SIG-M5 (cell line): ENCODE measurements around the gene ARAF.

ENCODE experiments used
- DNase-seq: peaks from one replicate; lab custom pipeline; 2025; lab: John Stamatoyannopoulos, UW

ARAF gene

DNA sequence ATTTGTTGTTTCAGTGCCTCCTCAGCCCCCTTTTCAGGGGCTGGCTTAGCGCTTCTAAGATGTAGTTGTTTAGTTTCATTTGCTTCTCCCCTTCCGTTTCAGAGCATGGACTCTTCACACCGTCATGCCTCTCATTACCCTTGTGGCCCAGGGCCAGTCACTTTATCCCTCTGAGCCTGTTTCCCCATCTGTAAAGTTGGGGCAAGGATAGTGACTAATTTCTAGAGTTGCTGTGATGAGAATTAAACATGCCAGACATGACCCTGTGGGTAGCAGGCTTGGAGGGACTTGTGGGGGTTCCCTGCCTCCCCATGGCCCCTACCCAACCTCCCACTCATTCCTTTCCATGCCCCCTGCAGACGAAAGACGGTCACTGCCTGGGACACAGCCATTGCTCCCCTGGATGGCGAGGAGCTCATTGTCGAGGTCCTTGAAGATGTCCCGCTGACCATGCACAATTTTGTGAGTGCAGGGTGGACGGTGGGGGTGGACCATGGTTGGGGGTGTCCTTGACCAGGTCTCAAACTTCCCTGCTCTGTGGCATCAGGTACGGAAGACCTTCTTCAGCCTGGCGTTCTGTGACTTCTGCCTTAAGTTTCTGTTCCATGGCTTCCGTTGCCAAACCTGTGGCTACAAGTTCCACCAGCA is 3.6 kb downstream of the ARAF start:
- no peak for DNase-seq

DNA sequence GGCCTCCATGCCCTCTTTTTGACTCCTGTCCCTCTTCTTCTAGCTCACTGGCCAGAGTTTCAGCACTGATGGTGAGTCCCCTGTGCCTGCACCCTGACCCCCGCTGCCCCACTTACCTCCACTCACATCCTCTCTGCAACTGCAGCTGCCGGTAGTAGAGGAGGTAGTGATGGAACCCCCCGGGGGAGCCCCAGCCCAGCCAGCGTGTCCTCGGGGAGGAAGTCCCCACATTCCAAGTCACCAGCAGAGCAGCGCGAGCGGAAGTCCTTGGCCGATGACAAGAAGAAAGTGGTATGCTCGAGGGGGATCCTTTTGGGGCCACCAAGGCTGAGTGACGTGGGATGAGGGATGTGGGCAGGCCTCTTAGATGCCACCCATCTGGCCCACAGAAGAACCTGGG is 5.8 kb downstream of the ARAF start:
- no peak for DNase-seq

DNA sequence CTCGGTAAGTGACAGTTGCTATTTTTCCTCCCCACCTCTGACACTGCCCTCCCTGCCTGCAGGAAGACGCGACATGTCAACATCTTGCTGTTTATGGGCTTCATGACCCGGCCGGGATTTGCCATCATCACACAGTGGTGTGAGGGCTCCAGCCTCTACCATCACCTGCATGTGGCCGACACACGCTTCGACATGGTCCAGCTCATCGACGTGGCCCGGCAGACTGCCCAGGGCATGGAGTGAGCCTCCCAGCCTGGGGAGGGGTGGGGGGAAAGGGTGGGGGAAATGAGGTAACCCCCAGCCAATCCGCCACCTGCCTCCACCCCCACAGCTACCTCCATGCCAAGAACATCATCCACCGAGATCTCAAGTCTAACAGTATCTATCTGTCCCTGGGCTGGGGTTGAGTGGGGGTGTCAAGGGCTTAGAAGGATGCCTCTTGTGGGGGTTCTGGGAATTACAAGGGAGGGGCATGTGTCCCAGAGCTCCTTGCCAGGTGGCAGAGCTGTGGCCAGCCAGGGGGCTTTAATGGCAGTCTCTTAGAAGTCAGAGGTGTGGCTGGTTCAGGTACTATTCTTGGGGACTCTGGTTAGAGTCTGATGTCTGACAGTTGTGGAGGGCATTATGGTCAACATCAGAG is 7.8 kb downstream of the ARAF start:
- no peak for DNase-seq

DNA sequence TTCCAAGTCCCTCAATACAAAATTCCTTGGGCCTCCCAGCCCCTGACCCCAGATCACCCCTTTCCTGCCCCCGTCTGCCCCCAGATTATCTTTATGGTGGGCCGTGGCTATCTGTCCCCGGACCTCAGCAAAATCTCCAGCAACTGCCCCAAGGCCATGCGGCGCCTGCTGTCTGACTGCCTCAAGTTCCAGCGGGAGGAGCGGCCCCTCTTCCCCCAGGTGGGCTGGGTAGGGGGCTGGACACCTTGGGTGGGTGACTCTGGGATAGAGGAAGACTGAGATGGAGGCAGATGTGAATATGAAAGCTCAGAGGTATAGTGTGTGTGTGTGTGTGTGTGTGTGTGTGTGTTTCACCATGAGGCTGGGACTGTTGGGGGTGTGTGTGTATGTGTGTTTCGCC is 9.8 kb downstream of the ARAF start:
- DNase-seq = no peak

DNA sequence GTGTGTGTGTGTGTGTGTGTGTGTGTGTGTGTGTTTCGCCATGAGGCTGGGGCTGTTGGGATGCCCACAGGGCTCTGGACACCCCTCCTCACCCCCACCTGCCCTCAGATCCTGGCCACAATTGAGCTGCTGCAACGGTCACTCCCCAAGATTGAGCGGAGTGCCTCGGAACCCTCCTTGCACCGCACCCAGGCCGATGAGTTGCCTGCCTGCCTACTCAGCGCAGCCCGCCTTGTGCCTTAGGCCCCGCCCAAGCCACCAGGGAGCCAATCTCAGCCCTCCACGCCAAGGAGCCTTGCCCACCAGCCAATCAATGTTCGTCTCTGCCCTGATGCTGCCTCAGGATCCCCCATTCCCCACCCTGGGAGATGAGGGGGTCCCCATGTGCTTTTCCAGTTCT is 10.2 kb downstream of the ARAF start:
- no peak for DNase-seq

DNA sequence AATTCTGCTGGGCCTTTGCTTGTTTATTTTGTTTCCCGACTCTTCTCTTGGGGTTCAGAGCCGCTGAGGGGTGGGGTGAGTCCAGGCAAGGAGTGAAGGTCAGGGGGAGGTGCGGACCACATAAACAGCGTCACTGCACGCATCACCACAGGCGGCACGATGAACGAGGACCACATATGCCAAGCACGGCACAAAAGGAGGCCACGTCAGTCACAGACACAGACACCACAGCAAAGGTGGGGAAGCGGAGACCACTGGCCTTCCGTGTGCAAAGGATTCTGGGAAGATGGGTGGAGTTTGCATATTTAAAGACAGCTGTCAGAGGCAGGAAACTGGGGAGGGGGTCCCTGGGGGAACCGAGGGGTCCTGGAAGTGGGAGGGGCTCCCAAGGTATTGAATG is 10.9 kb downstream of the ARAF start:
- no peak for DNase-seq

DNA sequence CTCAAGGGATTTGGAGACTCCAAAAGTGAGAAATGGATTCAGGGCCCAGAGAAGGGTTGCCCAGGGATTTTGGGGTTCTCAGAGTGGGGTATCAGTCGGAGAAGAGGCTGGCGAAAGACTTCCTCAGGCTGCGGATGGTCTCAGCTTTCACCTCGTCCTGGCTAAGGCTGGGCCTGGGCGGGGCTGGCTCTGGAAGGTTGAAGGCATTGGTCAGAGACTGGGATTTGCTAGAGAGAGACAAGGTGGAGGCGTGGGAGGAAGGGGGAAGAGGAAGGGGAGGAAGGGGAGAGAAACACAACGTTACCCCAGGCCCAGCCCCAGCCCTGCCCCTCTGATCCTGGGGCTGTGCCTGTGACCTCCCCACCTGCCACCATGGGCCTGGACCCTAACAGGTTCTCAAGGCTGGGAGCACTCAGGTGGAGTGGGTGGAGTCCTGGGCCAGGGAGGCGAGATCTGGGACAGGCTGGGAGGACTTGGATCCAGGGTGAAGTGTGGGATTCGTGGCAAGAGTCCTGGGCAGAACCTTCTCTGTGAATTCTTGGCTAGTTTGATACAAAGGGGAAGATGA is 11.9 kb downstream of the ARAF start:
- DNase-seq = no peak

DNA sequence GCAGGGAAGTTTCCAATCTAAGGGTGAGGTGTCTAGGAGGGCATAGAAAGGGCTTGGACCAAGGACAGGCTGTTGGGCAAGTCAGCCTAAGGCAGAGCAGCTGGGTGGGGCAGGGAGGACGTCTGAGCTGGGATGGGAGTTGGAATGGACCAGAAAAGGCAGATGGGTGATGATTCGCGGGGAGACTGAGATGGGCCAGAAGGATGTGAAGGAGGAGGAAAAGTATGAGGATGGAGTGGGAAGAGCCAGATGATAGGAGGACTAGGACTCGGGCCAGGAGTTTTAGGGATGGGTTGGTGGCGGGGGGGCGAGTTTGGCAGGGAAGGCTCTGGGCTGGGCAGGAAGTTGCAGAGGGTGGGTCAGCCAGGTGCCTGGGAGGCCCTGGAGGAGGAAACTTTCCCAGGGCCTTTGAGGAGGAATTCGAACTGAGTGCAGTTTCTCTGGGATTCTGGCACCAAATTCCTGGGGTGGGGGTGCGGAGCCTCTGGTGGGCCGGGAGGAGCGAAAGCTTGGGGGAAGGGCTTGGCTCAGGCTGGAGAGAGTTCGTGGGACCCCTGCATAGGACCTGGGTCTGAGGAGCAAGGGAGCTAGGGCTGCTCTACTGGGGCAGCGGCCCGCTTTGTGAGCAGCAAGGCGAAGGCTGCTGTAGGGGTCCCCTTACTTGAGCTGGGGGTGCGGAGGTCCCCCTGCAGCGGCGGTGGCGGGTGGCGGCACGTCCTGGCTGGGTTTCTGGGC is 12.5 kb downstream of the ARAF start:
- DNase-seq = no peak

DNA sequence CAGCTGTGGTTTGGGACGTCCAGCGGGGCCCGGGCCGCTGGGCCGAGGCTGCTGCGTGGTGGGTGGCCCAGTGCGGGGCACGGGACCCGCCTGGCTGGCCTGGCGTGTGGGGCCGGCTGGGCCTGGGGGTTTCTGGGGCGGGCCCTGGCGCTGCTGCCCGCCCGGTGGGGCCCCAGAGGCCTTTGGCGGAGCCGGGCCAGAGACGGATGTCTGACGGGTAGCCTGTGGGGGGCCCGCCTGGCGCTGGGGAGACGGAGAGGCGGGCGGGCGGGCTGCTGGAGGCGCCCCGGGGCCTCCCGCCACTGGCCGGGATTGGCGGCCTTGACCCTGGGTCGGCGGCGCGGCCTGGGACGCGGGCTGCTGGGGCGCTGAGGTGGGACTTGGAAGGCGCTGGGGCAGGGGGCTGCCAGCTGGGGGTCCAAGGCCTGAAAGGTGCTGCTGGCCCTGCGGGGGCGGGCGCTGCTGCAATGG is 13.1 kb downstream of the ARAF start:
- DNase-seq = no peak

DNA sequence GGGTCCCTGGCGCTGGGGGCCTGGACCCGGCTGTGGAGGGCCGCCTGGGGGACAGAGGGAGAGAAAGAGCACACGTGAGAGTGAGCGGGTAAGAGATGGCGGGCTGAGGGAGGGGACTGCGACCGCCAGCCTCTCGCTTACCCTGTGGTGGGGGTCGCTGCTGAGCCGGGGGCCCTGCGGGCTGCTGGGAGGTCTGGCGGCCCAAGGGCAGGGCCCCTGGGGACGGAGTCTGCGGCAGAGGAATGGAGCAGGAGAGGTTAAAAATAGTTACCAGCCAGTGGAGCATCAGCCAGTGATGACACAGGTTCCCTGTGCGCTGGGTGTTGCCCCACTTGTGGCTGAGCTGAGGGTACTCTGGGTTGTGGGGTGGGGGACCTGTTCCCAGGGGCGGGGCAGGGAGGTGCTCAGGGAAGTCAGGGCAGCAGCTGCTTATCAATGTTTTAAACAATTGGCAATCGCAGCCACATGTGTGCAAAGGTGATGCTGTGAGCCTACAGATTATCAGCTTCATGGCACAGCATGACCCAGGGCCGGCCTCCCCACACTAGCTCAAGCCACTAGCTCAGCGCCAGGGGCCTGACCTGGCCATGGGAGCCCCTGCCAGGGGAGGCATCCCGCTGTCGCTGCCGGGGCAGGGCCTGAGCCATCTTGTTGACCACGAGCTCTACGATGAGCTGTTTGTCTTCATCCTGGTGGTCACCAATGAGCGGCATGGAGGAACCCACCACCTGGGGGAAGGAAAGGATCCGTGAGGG is 13.7 kb downstream of the ARAF start:
- no peak for DNase-seq

DNA sequence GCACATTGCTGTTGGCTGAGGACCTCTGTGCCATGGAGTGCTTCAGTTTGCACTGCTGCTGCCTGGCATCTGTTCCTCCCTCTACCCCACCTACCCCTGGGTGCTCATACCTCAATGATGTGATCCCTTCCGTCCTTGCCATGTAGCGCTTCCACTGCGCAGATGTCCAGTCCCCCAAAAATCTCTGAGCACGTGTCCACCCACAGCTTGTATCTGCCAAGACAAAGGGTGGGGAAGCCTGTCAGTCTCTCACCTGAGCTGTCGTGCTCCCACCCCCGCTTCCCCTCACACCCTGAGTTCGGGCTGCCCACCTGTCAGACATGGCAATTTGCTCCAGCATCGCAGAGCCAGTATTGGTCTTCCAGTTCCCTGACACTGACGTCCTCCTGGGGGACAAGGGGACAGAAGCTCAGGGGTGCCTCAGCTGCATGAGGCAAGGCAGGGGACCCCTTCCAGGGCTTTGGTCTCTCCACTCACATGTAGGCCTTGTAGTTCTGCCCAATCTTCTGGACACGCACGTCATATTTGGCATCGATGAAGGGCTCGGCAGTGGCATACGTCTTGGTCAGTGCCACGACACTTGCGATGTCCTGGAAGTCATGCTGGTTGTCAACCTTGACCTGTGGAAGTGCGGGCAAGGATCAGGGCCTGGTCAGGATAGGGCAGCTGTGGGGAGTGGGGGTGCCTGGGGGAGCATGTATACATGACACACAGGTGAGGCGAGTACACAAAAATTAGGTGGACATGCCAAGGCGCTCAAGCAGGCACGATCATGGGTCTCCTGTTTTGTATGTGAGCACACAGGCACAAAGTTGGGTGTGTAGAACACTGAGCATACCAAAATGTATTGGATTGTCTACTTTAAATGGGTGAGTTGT is 15.3 kb downstream of the ARAF start:
- DNase-seq = no peak

DNA sequence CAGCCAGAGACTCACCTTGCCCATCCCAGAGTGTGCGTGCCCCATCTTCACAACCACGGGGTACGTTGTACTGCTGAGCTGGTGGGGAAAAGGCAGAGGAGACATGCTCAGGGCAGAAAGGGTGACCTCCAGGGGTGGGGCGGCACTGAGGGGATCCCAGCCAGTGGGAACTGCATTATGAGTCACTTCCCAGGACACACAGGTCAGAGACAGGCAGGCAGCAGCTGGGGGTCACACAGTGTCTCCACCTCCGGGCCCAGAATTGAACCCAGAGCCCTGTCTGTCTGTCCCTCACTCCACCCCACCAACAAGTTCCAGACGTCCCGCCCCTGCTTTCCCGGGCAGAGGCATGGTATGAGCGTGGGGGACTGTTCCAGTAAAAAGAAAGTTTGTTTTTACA is 16.4 kb downstream of the ARAF start:
- no peak for DNase-seq

DNA sequence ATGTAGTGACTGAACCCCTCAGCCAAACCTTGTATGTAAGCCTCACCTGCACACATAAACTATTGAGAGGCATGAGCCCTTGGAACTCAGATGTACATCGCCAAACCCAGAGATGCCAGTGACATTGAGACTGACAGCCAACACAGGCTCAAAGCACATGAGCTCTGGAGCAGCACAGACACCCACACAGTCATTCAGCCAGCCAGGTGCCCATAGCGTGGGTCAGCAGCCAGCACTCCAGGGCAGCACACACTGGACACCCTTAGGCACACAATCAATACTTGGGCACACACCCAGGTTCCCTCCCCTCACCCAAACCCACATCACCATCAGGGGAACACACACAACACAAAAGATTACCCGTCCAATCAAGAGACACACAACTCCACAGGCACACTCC is 16.9 kb downstream of the ARAF start:
- no peak for DNase-seq

DNA sequence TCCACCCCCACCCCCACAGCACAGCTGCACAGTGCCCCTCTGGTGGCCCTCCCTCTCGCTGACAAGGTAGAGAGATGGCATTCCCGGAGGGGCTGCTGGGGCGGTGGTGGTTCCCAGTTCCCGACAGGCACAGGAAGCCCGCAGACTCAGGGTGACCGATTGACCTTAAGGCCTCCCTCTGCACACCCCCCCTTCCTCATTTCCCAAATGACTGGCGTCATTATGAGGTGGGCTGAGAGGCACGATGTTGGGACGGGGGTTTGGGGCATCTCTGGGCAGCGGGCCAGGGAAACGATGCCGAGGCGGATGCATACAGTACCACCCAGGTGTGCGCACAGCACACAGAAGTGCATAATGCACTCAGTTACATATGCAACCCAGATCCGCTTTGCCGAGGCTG is 17.7 kb downstream of the ARAF start:
- DNase-seq = no peak

DNA sequence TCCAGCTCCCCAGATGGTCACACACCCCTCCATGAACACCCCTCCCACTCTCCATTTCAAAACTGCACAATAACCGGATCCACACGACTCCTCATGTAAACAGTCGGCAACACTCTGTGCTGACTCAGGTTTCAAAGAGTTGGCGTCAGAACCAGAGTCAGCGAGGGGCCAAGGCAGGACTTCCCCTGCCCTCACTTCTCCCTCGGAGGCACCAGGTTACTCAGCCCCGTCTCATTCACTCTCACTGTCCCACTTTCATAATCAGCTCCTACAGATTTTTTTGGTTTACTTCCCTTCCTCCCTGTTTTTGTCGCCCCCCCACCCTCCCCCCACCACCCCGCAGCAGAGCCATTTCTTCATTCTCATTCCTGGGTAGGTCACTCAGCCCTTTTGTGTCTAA is 18.5 kb downstream of the ARAF start:
- DNase-seq = no peak

DNA sequence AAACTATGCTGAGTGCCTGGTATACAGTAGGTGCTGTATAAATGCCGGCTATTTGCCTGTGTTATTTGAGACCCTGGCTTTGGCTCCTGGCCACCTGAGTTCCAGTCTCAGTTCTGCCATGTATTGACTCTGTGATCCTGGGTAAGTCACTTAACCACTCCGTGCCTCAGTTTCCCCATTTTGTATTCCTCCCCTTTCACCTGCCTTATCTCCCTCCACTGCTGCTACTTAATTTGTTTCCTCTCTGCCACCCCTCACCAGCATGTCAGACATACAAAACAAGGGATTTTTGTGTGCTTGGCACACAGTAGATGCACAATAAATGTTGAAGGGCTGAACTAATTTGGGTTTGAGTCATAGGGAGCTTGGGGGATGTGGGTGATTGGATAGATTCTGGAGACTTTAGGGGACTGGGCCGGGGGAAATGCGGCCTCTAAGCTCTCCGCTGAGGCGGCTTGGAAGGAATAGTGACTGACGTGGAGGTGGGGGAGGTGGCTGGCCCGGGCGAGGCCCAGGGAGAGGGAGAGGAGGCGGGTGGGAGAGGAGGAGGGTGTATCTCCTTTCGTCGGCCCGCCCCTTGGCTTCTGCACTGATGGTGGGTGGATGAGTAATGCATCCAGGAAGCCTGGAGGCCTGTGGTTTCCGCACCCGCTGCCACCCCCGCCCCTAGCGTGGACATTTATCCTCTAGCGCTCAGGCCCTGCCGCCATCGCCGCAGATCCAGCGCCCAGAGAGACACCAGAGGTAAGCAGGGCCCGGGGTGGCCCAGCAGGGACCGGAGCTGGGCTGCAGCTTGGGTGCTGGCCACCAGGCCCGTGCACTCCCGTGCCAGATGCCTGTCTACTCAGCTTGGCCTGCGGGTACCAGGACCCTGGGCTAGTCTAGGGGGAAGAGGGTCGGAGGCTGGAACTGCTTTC is 21.0 kb downstream of the ARAF start, which contains the start of gene TIMP1:
Gene TIMP1 (plus strand): TSS at position 706 of the 917 bp plus-strand sequence. CDS start 980 bp downstream, outside the sequence.
- DNase-seq = peak; percentile 36

DNA sequence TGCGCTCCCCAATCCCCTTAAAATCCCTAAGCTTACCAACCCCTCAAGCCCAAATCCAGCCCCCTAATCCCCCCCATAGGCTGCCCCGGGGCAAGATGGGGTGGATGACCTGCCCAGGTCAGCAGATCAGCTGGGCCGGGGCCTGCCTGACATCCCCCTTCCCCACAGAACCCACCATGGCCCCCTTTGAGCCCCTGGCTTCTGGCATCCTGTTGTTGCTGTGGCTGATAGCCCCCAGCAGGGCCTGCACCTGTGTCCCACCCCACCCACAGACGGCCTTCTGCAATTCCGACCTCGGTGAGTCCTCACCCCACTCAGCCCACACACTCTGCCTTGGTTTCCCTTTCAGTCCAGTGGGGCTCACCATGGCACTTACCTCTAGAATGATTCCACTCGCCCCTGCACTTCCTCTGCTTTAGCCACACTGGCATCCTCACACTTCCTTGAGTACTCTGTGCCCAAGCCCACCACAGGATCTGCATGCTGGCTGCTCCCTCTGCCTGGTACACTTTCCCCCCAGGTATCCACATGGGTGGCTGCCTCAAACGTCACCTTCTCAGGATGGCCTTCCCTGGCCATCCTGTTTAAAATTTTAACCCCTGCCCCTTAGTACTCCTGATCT is 22.3 kb downstream of the ARAF start:
- no peak for DNase-seq

DNA sequence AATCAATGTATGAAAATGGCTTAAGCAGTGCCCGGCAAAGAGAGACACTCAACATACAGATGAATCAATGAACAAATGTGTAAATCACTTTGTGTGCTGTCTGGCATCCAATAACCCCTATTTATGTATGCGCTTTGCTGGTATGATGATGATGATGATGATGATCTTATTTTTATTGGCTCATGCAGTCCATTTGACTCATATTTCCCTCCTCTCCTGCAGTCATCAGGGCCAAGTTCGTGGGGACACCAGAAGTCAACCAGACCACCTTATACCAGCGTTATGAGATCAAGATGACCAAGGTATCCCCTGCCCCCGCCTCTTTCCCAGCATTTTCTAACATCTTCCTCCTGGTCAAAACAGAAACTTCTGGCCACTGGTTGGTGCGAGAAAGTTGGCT is 23.7 kb downstream of the ARAF start:
- DNase-seq = no peak

DNA sequence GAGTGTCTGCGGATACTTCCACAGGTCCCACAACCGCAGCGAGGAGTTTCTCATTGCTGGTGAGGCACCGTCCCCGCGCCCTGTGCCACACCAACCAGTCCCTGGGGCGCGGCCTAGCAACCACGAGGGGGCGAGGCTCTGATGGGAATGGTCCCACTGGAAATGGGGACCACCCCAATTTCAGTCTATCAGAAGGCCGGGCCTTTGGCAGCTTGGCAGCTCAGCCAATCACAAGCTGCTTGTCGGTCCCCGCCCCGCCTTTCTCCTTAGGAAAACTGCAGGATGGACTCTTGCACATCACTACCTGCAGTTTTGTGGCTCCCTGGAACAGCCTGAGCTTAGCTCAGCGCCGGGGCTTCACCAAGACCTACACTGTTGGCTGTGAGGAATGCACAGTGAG is 24.3 kb downstream of the ARAF start:
- DNase-seq = no peak
